Upper lobe of left lung (tissue), 4 donors: ENCODE measurements around the gene ADGRF1.

Source experiments
- CTCF ChIP-seq, 6 experiments: fragments of 450-650 bp in 4 of 6; fragments of 200-600 bp in 2 of 6; sonication (generic) in 2 of 6; IDR thresholded peaks; one replicate each; pipeline ENCODE4 v1.5.1; 2016 to 2019; ENCODE audit warnings: antibody characterized with exemption in 6 of 6
- EP300 ChIP-seq, 4 donors: sonication (generic); formaldehyde crosslinking; IDR thresholded peaks; one replicate each; pipeline ENCODE4 v1.5.1; 2017; ENCODE audit warnings: antibody characterized with exemption in 4 of 4, control low read depth in 2 of 4
- POLR2A ChIP-seq, 4 donors: fragments of 450-650 bp; IDR thresholded peaks; one replicate each; pipeline ENCODE4 v1.5.1; 2016 to 2017; ENCODE audit warnings: antibody characterized with exemption in 4 of 4, mild to moderate bottlenecking in 2 of 4
- POLR2AphosphoS5 ChIP-seq, 2 donors: sonication (generic); formaldehyde crosslinking; IDR thresholded peaks; one replicate each; pipeline ENCODE4 v1.5.1; 2017; ENCODE audit warnings: antibody characterized with exemption in 2 of 2

- no peak for TF ChIP-seq CTCF (IDR thresholded peaks at IDR 0.05)
- no peak for TF ChIP-seq EP300 (IDR thresholded peaks at IDR 0.05)
- no peak for TF ChIP-seq POLR2AphosphoS5 (IDR thresholded peaks at IDR 0.05)
- TF ChIP-seq POLR2A (IDR thresholded peaks at IDR 0.05), result no peak
These were observed 29.5 kb upstream of the ADGRF1 start for GRCh38 chr6:47071681-47072080.
